Cerebellar cortex (tissue), 1 donor: Measurements from ENCODE around the gene VWCE.
"Not testable (repeated sequence)": the region's sequence is repeated elsewhere in the genome, so short reads cannot be mapped to it uniquely, and the experiment has no call there.

Experiments
- DNase-seq: peaks from one replicate; pipeline ENCODE4 v3.0.0-alpha.2; 2015; ENCODE audit warnings: low spot score

The VWCE gene

DNA sequence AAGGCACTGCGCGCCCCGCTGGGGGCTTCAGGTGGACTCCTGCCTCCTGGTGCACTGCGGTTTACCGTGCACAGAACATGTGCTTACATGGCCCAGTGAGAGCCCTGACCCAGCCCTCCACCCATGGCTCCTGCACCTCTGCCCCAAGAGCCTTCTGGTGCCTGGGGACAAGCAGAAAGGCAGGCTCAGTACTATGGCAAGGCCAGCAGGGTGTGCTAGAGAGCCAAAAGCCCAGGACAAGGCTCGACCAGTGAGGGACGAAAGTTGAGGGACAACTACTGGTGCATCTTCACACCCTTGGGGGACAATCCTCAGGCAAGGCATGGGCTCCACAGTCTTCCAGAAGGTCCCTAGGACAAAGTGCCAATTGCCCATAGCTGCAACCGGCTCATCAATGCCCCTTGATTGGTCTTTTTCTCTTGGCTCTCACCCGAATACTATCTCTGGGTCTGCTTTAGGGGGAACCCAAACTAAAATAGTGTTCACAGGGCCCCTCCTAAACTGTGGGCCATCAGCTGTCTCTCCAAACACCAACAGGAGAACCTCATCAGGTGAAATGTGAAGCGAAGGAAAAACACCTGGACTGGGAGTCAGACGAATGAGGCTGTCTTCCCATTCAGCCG, 40.6 kb downstream of the VWCE start:
- peak; percentile 47 for DNase-seq

DNA sequence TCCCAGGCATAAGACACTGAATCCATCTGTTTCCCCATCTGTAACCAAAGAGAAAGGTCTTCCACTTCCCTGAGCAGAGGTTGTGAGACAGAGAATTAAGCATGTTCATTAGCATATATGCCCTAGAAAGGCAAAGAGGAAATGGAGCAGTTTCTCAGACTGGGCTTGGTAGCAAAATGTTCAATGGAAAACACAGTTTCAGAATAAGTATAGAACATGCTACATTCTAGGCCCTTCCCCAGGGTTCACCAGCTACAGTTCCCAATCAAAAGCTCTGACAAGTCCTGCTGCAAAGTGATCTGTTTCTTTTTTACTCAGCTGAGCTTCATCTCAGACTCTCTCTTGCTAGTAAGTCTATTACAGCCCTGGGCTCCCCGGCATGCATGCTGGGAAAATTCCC, 42.8 kb downstream of the VWCE start:
- DNase-seq = not testable (repeated sequence)

DNA sequence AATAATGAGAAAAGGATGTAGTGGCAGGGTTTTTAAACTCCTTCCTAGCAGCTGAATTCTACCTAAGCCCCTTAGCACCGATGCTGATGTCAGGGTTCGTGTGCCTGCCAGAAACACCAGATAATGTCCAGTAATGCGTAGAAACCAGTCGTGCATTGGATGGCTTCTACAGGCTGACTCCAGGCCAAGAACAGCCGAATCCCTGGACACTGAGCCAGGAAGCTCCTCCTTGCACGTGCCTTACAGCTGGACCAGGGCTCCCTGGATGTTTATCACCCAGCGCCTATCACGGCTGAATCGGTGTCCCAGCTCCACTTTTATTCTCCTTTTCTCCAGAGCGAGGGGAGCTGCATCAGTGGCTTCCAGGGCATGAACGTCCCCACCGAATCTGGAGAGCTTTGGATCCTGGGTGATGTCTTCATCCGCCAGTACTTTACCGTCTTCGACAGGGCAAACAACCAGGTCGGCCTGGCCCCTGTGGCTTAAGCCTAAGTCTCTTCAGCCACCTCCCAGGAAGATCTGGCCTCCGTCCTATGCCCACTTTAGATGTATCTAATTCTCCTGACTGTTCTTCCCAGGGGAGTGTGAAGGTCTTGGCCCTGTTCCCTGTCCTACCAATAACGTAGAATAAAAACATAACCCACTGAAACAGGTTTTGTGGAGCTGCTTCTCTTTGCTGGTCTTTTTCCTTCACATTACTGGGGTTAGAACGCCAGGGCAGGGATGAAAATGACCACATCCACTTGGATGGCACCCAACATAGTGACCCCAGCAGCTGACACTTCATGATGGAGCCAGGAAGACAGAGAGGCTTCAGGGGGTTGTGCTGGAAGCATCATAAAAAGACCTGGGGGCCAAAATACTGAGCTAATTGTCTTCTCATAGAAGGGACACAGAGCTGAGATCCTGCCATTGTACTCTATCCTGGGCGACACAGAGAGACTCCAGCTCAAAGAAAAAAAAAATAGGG, 44.0 kb downstream of the VWCE start:
- DNase-seq = not testable (repeated sequence)

DNA sequence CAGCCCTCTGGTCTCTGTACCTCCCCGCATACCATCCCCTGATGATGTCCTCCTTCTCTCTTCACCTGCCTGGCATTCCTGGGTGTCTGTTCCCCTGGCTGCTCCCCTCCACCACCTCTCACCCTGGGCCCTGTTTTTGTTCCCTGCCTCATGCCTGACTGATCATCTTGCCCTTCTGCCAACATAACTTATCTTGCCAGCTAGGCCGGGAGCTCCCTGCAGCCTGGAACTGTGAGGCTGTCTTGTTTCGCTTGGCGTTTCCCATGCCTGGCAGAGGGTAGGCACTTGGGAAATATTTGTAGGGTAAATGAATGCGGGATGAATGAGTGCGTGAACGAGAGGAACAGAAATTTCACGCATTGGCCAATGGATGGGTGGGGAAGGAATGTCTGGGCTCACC, 45.9 kb downstream of the VWCE start:
- DNase-seq = peak; percentile 82

DNA sequence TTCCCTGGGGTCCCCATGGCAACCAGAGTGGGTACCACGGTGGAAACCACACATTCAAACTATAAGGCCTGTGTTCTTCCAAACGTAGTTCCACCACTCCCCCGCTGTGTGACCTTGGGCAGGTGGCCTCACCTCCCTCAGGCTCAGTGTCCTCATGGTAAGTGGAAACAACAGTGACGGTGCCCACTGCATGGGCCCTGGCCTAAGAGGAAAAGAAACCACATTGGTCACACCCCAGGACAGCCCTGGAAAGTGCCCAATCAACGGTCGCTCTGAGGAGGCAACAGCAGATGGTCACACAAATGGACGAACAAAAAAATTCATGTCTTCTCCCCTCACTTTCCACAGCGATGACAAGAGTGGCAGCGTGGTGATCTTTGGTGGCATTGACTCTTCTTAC, 47.0 kb downstream of the VWCE start:
- DNase-seq = peak; percentile 19

DNA sequence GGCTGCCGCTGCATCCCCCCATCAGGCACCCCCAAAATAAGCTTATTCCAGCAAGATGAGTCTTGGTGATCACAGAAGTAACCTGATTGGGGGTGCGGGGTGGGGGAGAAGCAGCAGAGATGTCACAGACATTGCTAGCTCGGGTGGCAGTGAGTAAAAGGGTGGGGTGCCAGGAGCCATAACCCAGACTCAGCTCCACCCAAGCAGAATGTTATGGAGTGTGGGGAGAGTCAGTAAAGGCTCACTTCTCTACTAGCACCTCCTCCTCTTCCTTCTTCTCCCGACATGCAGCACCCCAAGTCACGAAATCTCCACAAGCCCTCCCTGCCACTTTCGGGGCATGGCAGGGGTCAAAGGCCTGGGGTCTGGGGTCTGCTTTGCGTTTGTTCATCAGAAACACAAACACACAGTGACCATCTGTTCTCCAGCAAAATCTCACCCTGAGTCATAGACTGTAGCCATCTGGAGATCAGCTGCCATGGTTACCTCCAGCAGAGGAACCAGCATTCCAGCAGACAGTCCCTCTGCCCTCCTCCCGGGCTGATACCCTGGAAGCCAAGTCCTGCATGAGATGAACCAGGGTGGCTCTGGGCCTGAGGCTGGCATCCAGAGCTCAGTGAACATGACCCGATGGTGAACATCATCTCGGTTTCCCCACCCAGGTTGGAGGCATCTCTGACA, 49.7 kb downstream of the VWCE start:
- DNase-seq = not testable (repeated sequence)

DNA sequence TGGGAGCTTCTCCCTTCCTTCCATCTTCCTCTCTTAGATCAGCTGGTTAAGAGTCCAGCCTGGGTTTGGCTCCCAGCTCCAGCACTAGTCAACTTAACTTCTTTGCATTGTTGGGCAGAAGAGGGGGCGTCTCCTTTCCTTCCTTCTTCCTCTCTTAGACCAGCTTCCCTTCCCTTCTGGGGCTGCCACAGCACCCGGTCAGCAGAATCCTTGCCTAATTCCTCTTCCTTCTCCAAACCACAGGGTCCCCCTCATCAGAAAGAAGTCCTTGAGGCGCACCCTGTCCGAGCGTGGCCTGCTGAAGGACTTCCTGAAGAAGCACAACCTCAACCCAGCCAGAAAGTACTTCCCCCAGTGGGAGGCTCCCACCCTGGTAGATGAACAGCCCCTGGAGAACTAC, 53.6 kb downstream of the VWCE start:
- not testable (repeated sequence) for DNase-seq

DNA sequence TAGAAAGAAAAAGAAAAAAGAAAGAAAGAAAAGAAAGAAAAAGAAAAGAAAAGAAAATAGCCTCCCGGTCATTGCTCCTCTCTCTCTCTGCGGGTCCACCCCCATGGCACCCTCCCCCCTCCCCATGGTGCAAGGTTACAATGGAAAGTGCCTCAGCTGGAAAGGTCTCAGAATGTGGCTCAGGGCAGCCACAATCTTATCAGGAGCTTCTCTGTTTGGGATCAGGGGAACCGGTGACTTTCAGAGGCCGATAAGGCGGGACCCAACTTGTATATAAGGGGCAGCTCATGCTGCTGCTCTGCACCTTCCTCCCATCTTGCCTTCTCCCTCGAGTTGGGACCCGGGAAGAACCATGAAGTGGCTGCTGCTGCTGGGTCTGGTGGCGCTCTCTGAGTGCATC, 54.2 kb downstream of the VWCE start, which contains the start of gene PGA5:
Gene PGA5, plus strand, starts transcription at position 301 of the 400 bp plus-strand sequence. Its CDS starts 52 bp downstream, at position 353.
- not testable (repeated sequence) for DNase-seq

DNA sequence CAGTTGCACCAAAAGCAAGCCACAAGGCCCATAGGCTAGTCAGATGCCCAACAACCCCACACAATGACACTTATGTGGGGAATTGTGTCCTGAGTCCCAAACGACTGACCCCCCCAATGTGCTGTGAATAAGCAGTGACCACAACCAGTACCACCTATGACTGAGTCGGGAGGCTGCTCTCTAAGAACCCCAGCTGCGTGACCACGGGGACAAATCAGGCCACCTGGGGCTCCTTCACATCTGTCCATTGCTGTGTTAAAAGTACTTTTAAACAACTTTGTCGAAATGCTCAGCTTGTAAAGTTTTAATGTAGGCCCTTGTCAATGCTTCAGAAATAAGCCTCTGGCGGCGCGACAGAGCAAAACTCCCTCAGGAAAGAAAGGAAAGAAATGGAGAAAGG, 54.8 kb downstream of the VWCE start:
- not testable (repeated sequence) for DNase-seq

DNA sequence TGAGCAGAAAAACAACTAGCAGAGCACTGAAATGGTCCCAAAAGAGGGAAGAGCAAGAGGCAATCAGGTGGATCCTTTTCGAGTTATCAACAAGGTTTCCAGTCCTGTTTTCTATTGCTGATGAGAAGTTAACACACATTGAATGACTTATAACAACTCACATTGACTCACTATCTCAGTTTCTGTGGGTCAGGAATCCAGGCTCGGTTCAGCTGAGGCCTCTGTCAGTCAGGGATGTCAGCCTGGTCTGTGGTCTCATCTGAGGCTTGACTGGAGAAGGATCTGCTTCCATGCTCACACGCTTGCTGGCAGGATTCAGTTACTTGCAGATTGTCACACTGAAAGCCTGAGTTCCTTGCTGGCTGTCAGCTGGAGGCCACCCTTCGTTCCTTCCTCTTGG, 58.0 kb downstream of the VWCE start:
- not testable (repeated sequence) for DNase-seq

DNA sequence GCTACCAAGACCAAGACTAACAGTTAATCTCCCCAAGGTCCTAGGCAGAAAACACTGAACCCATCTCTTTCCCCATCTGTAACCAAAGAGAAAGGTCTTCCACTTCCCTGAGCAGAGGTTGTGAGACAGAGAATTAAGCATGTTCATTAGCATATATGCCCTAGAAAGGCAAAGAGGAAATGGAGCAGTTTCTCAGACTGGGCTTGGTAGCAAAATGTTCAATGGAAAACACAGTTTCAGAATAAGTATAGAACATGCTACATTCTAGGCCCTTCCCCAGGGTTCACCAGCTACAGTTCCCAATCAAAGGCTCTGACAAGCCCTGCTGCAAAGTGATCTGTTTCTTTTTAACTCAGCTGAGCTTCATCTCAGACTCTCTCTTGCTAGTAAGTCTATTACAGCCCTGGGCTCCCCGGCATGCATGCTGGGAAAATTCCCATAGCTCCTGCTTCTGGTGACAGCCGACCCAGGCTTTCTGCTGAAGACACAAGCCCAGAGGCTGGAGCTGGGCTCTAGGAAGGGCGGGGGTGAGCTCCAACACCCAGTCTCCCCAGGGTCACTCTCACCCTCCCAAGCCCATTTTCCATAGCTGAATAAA, 62.5 kb downstream of the VWCE start:
- not testable (repeated sequence) for DNase-seq

DNA sequence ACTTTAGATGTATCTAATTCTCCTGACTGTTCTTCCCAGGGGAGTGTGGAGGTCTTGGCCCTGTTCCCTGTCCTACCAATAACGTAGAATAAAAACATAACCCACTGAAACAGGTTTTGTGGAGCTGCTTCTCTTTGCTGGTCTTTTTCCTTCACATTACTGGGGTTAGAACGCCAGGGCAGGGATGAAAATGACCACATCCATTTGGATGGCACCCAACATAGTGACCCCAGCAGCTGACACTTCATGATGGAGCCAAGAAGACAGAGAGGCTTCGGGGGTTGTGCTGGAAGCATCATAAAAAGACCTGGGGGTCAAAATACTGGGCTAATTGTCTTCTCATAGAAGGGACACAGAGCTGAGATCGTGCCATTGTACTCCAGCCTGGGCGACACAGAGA, 63.5 kb downstream of the VWCE start:
- DNase-seq = not testable (repeated sequence)

DNA sequence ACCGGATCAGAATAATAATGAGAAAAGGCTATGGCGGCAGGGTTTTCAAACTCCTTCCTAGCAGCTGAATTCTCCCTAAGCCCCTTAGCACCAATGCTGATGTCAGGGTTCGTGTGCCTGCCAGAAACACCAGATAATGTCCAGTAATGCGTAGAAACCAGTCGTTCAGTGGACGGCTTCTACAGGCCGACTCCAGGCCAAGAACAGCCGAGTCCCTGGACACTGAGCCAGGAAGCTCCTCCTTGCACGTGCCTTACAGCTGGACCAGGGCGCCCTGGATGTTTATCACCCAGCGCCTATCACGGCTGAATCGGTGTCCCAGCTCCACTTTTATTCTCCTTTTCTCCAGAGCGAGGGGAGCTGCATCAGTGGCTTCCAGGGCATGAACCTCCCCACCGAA, 64.1 kb downstream of the VWCE start:
- not testable (repeated sequence) for DNase-seq

DNA sequence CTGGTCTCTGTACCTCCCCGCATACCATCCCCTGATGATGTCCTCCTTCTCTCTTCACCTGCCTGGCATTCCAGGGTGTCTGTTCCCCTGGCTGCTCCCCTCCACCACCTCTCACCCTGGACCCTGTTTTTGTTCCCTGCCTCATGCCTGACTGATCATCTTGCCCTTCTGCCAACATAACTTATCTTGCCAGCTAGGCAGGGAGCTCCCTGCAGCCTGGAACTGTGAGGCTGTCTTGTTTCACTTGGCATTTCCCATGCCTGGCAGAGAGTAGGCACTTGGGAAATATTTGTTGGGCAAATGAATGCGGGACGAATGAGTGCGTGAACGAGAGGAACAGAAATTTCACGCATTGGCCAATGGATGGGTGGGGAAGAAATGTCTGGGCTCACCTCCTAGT, 65.7 kb downstream of the VWCE start:
- not testable (repeated sequence) for DNase-seq

DNA sequence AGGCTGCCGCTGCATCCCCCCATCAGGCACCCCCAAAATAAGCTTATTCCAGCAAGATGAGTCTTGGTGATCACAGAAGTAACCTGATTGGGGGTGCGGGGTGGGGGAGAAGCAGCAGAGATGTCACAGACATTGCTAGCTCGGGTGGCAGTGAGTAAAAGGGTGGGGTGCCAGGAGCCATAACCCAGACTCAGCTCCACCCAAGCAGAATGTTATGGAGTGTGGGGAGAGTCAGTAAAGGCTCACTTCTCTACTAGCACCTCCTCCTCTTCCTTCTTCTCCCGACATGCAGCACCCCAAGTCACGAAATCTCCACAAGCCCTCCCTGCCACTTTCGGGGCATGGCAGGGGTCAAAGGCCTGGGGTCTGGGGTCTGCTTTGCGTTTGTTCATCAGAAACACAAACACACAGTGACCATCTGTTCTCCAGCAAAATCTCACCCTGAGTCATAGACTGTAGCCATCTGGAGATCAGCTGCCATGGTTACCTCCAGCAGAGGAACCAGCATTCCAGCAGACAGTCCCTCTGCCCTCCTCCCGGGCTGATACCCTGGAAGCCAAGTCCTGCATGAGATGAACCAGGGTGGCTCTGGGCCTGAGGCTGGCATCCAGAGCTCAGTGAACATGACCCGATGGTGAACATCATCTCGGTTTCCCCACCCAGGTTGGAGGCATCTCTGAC, 68.5 kb downstream of the VWCE start:
- DNase-seq = not testable (repeated sequence)

DNA sequence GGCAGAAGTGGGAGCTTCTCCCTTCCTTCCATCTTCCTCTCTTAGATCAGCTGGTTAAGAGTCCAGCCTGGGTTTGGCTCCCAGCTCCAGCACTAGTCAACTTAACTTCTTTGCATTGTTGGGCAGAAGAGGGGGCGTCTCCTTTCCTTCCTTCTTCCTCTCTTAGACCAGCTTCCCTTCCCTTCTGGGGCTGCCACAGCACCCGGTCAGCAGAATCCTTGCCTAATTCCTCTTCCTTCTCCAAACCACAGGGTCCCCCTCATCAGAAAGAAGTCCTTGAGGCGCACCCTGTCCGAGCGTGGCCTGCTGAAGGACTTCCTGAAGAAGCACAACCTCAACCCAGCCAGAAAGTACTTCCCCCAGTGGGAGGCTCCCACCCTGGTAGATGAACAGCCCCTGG, 72.4 kb downstream of the VWCE start:
- DNase-seq = not testable (repeated sequence)

DNA sequence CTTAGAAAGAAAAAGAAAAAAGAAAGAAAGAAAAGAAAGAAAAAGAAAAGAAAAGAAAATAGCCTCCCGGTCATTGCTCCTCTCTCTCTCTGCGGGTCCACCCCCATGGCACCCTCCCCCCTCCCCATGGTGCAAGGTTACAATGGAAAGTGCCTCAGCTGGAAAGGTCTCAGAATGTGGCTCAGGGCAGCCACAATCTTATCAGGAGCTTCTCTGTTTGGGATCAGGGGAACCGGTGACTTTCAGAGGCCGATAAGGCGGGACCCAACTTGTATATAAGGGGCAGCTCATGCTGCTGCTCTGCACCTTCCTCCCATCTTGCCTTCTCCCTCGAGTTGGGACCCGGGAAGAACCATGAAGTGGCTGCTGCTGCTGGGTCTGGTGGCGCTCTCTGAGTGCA, 73.1 kb downstream of the VWCE start, which contains the start of gene PGA4:
Gene PGA4, plus strand, starts transcription at position 301 of the 400 bp plus-strand sequence. Its CDS starts 54 bp downstream, at position 355.
- not testable (repeated sequence) for DNase-seq

DNA sequence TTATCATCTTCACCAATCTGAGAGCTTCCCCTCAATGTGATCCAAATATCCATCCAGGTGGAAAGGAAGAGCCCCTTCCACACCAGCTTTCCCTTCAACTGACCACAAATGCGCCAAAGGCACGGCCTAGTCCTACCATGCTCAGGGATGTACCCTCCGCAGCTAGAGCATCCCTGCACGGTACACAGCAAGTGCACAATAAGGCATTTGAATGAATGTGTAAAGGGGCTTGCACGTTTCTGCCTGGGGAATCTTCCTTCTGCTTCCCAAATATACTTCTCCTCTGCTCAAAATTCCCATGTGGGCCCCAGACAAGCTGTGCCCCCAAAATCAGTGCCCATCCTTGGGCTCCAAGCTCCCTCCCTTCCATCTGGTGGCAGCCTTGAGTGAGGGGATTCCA, 76.1 kb downstream of the VWCE start:
- not testable (repeated sequence) for DNase-seq

DNA sequence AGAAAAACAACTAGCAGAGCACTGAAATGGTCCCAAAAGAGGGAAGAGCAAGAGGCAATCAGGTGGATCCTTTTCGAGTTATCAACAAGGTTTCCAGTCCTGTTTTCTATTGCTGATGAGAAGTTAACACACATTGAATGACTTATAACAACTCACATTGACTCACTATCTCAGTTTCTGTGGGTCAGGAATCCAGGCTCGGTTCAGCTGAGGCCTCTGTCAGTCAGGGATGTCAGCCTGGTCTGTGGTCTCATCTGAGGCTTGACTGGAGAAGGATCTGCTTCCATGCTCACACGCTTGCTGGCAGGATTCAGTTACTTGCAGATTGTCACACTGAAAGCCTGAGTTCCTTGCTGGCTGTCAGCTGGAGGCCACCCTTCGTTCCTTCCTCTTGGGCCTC, 76.8 kb downstream of the VWCE start:
- DNase-seq = not testable (repeated sequence)

DNA sequence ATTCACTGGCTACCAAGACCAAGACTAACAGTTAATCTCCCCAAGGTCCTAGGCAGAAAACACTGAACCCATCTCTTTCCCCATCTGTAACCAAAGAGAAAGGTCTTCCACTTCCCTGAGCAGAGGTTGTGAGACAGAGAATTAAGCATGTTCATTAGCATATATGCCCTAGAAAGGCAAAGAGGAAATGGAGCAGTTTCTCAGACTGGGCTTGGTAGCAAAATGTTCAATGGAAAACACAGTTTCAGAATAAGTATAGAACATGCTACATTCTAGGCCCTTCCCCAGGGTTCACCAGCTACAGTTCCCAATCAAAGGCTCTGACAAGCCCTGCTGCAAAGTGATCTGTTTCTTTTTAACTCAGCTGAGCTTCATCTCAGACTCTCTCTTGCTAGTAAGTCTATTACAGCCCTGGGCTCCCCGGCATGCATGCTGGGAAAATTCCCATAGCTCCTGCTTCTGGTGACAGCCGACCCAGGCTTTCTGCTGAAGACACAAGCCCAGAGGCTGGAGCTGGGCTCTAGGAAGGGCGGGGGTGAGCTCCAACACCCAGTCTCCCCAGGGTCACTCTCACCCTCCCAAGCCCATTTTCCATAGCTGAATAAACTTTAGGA, 81.3 kb downstream of the VWCE start:
- not testable (repeated sequence) for DNase-seq

DNA sequence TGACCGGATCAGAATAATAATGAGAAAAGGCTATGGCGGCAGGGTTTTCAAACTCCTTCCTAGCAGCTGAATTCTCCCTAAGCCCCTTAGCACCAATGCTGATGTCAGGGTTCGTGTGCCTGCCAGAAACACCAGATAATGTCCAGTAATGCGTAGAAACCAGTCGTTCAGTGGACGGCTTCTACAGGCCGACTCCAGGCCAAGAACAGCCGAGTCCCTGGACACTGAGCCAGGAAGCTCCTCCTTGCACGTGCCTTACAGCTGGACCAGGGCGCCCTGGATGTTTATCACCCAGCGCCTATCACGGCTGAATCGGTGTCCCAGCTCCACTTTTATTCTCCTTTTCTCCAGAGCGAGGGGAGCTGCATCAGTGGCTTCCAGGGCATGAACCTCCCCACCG, 82.9 kb downstream of the VWCE start:
- not testable (repeated sequence) for DNase-seq
